ENCODE results near the gene AFF3. TPM values are rescaled to one million over a fixed set of nuclear protein-coding genes. Genes with fewer than 3 reads are reported as not detected.

Gene AFF3
- total RNA-seq, 1 donor from 2014 or later: 7.3 TPM

DNA sequence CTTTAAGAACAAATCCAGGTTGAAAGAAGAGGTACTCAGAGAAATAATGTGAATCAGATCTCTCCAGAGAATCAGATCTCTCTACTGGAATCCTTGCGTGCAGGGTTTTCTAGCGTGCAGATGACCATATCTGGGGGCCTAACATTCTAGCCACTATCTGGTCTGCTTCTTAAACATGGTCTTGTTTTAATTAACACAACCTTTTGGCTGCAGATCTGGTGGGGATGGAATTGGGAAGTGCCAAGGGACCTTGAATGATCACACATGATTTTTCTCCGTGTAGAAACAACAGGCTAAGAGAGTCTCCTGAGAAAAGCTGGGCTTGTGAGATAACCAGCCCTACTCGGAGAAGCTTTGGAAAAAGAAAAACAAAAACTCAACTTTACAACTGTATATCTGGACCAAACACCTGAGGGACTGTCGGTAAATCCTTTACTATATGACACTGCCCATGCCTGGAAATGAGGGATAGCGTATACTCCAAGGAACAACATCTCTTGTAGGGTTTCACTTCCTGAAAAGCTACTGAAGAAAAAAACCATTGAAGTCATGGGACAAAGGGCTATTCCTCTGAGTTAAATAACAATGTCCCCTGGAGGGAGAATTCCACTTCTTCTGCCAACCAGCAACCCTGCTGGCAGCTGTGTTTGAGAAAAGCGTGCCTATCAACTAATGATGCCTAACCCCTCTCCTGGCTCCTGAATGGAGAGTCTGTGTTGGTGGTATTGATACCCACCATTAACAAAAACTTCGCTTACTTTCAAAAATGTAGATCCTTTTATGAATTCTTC, 481.6 kb downstream of the AFF3 start:
- no peaks in the 10 kb centered on the region for H3K36me3 Mint-ChIP-seq (ENCODE audit: insufficient read depth)
- no peak overlapping the region for H3K27ac Mint-ChIP-seq
- H3K4me1 Mint-ChIP-seq (ENCODE audit: low read depth): no peaks in the 10 kb centered on the region
- DNase-seq (ENCODE audit: low spot score, unreplicated experiment): no peak
- no peaks in the 10 kb centered on the region for H3K27me3 Mint-ChIP-seq
- H3K9me3 Mint-ChIP-seq (ENCODE audit: low read depth): peaks cover 11% of the 10 kb centered on the region
- TF ChIP-seq, protein P1, sequence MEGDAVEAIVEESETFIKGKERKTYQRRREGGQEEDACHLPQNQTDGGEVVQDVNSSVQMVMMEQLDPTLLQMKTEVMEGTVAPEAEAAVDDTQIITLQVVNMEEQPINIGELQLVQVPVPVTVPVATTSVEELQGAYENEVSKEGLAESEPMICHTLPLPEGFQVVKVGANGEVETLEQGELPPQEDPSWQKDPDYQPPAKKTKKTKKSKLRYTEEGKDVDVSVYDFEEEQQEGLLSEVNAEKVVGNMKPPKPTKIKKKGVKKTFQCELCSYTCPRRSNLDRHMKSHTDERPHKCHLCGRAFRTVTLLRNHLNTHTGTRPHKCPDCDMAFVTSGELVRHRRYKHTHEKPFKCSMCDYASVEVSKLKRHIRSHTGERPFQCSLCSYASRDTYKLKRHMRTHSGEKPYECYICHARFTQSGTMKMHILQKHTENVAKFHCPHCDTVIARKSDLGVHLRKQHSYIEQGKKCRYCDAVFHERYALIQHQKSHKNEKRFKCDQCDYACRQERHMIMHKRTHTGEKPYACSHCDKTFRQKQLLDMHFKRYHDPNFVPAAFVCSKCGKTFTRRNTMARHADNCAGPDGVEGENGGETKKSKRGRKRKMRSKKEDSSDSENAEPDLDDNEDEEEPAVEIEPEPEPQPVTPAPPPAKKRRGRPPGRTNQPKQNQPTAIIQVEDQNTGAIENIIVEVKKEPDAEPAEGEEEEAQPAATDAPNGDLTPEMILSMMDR (IDR thresholded peaks at IDR 0.05; ENCODE audit: unreplicated experiment): no peak
- no peak overlapping the region for H3K4me3 Mint-ChIP-seq (ENCODE audit: low read depth)

DNA sequence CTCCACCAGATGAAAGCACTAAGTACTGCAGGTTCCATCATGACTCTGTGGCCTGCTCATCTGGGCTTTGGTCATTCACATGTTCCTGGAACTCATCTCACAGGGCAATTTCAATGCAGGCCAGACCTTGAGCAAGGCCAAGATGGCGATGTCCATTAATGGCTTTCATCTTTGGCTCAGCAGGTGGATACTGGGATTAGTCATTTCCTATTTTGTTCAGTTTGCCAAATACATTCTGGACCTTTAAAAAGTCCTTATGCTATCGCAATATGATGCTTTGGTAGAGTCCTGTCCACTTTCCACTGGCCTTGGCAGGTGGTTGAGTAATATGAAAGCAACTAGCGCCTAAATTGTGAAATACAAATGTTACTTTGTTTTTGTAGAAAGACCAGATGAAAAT, 482.5 kb downstream of the AFF3 start:
- no peaks in the 10 kb centered on the region for H3K4me1 Mint-ChIP-seq (ENCODE audit: low read depth)
- no peaks in the 10 kb centered on the region for H3K36me3 Mint-ChIP-seq (ENCODE audit: insufficient read depth)
- TF ChIP-seq, protein P1 (IDR thresholded peaks at IDR 0.05; ENCODE audit: unreplicated experiment): no peak
- DNase-seq (ENCODE audit: low spot score, unreplicated experiment): no peak
- H3K9me3 Mint-ChIP-seq (ENCODE audit: low read depth): peaks cover 4% of the 10 kb centered on the region
- H3K27me3 Mint-ChIP-seq: no peaks in the 10 kb centered on the region
- H3K4me3 Mint-ChIP-seq (ENCODE audit: low read depth): no peak overlapping the region
- H3K27ac Mint-ChIP-seq: no peak overlapping the region

DNA sequence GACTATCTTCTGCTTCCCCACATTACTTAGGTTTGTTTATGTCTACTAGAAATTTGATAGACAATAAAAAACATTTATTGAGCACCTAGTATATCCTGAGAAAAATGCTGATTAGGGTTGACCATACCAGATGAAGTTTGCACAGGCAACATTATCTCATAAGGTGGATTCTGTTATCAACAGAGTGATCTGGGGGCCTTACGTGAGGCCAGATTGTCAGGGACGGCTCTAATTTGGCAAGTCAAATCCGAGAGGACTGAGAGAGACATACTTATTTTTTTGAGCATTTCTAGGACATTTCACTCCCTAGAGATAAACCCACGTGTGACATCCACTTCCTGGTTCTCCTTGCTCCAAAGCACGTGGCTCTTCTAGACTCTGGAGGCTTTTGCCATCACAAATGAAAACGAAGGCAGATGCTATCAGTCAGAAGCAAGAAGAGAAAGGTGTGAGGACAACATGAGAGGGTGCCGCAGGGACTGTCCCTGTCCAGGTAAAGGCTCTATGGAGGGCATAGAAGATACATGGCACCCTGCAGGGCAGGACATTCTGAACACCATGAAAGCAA, 484.6 kb downstream of the AFF3 start:
- TF ChIP-seq, protein P1 (IDR thresholded peaks at IDR 0.05; ENCODE audit: unreplicated experiment): no peak
- Mint-ChIP-seq H3K4me3 (ENCODE audit: low read depth) (no peak overlapping the region), H3K36me3 (ENCODE audit: insufficient read depth) (no peaks in the 10 kb centered on the region), H3K4me1 (ENCODE audit: low read depth) (no peaks in the 10 kb centered on the region), H3K27me3 (no peaks in the 10 kb centered on the region), H3K27ac (no peak overlapping the region), H3K9me3 (ENCODE audit: low read depth) (no peaks in the 10 kb centered on the region)
- no peak for DNase-seq (ENCODE audit: low spot score, unreplicated experiment)

DNA sequence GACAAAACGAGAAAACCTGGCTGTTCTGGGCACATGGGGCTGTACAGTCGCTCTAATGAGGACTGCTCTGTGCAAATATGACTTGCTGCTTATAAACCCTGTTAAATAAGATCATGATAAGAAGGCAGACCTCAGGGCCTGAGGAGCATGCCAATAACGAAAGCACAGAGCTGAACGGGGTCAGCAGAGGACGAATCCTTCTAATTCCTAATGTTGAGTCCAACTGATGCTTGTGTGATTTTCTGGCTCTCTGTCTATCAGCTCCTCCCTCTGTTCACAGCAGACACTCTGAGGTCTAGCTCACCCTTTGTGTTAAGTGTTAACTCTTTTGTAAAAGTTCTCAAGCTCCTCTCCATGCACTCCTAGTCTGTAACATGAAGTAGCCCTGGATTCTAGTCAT, 485.4 kb downstream of the AFF3 start:
- TF ChIP-seq, protein P1 (IDR thresholded peaks at IDR 0.05; ENCODE audit: unreplicated experiment): no peak
- H3K27ac Mint-ChIP-seq: no peak overlapping the region
- H3K4me3 Mint-ChIP-seq (ENCODE audit: low read depth): no peak overlapping the region
- no peaks in the 10 kb centered on the region for H3K9me3 Mint-ChIP-seq (ENCODE audit: low read depth)
- no peaks in the 10 kb centered on the region for H3K4me1 Mint-ChIP-seq (ENCODE audit: low read depth)
- H3K36me3 Mint-ChIP-seq (ENCODE audit: insufficient read depth): no peaks in the 10 kb centered on the region
- no peaks in the 10 kb centered on the region for H3K27me3 Mint-ChIP-seq
- DNase-seq (ENCODE audit: low spot score, unreplicated experiment): no peak

DNA sequence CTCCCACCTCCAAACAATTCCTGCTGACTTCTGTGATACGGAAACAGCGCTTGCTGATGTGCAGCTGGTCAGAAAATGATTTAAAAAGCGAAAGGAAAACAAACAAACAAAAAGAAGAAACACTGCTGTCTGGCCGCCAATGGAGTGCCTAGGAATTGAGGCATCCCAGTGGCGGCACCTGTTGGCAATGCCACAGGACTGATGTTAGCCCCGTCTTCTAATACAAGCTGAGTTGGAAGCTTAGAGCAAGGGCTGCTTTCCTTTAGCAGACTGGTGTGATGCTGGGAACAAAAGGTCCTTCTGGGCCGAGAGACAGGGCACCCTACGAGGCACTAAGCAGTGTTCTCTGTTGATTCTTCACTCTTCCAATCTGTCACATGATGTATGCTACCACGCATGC, 489.0 kb downstream of the AFF3 start:
- H3K4me1 Mint-ChIP-seq (ENCODE audit: low read depth): no peaks in the 10 kb centered on the region
- H3K27me3 Mint-ChIP-seq: no peaks in the 10 kb centered on the region
- H3K9me3 Mint-ChIP-seq (ENCODE audit: low read depth): no peaks in the 10 kb centered on the region
- H3K27ac Mint-ChIP-seq: no peak overlapping the region
- H3K4me3 Mint-ChIP-seq (ENCODE audit: low read depth): no peak overlapping the region
- no peaks in the 10 kb centered on the region for H3K36me3 Mint-ChIP-seq (ENCODE audit: insufficient read depth)
- DNase-seq (ENCODE audit: low spot score, unreplicated experiment): no peak
- TF ChIP-seq, protein P1 (IDR thresholded peaks at IDR 0.05; ENCODE audit: unreplicated experiment): no peak

All from progenitor cell of endocrine pancreas (in vitro differentiated cells).